H9 (cell line): ENCODE results near the gene LECT2. TPM values are rescaled to one million over a fixed set of nuclear protein-coding genes. Genes with fewer than 3 reads are reported as not detected.

Experiments used
- DNase-seq: peaks from one replicate; pipeline ENCODE4 v3.0.0-alpha.2; 2017
- H2AFZ ChIP-seq: one replicate; pipeline ENCODE4 v1.6.1; 2013; ENCODE audit warnings: mild to moderate bottlenecking, low read length, control low read depth, moderate library complexity
- H2AK5ac ChIP-seq: 2 replicates; pipeline ENCODE4 v1.6.1; 2013; ENCODE audit warnings: low read length, control low read depth, mixed read lengths; ENCODE audit not compliant: insufficient read length
- H2BK120ac ChIP-seq: one replicate; pipeline ENCODE4 v1.6.1; 2013; ENCODE audit warnings: low read depth, mild to moderate bottlenecking, low read length, control low read depth, inconsistent platforms; ENCODE audit not compliant: poor library complexity, severe bottlenecking
- H2BK12ac ChIP-seq: 2 replicates; pipeline ENCODE4 v1.6.1; 2013; ENCODE audit warnings: low read length, control low read depth, mixed read lengths, low read depth; ENCODE audit not compliant: insufficient read length
- H2BK15ac ChIP-seq: 2 replicates; pipeline ENCODE4 v1.6.1; 2013; ENCODE audit warnings: low read depth, low read length, control low read depth
- H2BK20ac ChIP-seq: one replicate; pipeline ENCODE4 v1.6.1; 2013; ENCODE audit warnings: low read depth, mild to moderate bottlenecking, low read length, control low read depth, inconsistent platforms; ENCODE audit not compliant: poor library complexity, severe bottlenecking
- H2BK5ac ChIP-seq: 2 replicates; pipeline ENCODE4 v1.6.1; 2013; ENCODE audit warnings: low read length, control low read depth, mixed read lengths; ENCODE audit not compliant: insufficient read length
- H3K14ac ChIP-seq: 2 replicates; pipeline ENCODE4 v1.6.1; 2013; ENCODE audit warnings: low read length, control low read depth; ENCODE audit not compliant: insufficient read depth
- H3K18ac ChIP-seq: 2 replicates; pipeline ENCODE4 v1.6.1; 2013; ENCODE audit warnings: low read depth, mild to moderate bottlenecking, mixed read lengths, low read length, control low read depth; ENCODE audit not compliant: insufficient read length
- H3K23ac ChIP-seq: 2 replicates; pipeline ENCODE4 v1.6.1; 2013; ENCODE audit warnings: low read length, control low read depth, mixed read lengths, low read depth; ENCODE audit not compliant: insufficient read length
- H3K23me2 ChIP-seq: 2 replicates; pipeline ENCODE4 v1.6.1; 2013; ENCODE audit warnings: low read depth, mild to moderate bottlenecking, mixed read lengths, low read length, control low read depth; ENCODE audit not compliant: insufficient read length, poor library complexity, severe bottlenecking
- H3K27ac ChIP-seq: 2 replicates; pipeline ENCODE4 v1.5.1; 2013; ENCODE audit warnings: low read length, control low read depth, mixed read lengths, low read depth; ENCODE audit not compliant: insufficient read length
- H3K27me3 ChIP-seq: 2 replicates; pipeline ENCODE4 v1.6.1; 2013; ENCODE audit warnings: low read length, control low read depth, inconsistent platforms; ENCODE audit not compliant: insufficient read depth
- H3K4ac ChIP-seq: 2 replicates; pipeline ENCODE4 v1.6.1; 2013; ENCODE audit warnings: low read depth, mild to moderate bottlenecking, control low read depth, inconsistent platforms, low read length, moderate library complexity
- H3K4me1 ChIP-seq: 2 replicates; pipeline ENCODE4 v1.6.1; 2013; ENCODE audit warnings: low read length, control low read depth, inconsistent platforms; ENCODE audit not compliant: insufficient read depth
- H3K4me2 ChIP-seq: 2 replicates; pipeline ENCODE4 v1.6.1; 2013; ENCODE audit warnings: low read length, control low read depth, mixed read lengths; ENCODE audit not compliant: insufficient read length, insufficient read depth
- H3K56ac ChIP-seq: 2 replicates; pipeline ENCODE4 v1.6.1; 2013; ENCODE audit warnings: low read depth, mild to moderate bottlenecking, mixed read lengths, low read length, control low read depth; ENCODE audit not compliant: insufficient read length
- H3K79me1 ChIP-seq: 2 replicates; pipeline ENCODE4 v1.6.1; 2013; ENCODE audit warnings: low read depth, mild to moderate bottlenecking, moderate library complexity, low read length, control low read depth, inconsistent platforms; ENCODE audit not compliant: insufficient read depth, poor library complexity, severe bottlenecking
- H3K79me2 ChIP-seq: 2 replicates; pipeline ENCODE4 v1.6.1; 2013; ENCODE audit warnings: low read length, control low read depth, inconsistent platforms; ENCODE audit not compliant: insufficient read depth
- H3K9ac ChIP-seq: 2 replicates; pipeline ENCODE4 v1.6.1; 2013; ENCODE audit warnings: low read length, control low read depth, mixed read lengths; ENCODE audit not compliant: insufficient read length; ENCODE audit errors: extremely low read depth
- H3K9me3 ChIP-seq: one replicate; pipeline ENCODE4 v1.6.1; 2013; ENCODE audit warnings: low read depth, low read length, inconsistent platforms; ENCODE audit not compliant: control insufficient read depth
- H3T11ph ChIP-seq: one replicate; pipeline ENCODE4 v1.6.1; 2013; ENCODE audit warnings: mild to moderate bottlenecking, low read length, control low read depth, inconsistent platforms
- H4K20me1 ChIP-seq: one replicate; pipeline ENCODE4 v1.6.1; 2013; ENCODE audit not compliant: control insufficient read depth, insufficient read length, insufficient read depth
- H4K5ac ChIP-seq: 2 replicates; pipeline ENCODE4 v1.6.1; 2013; ENCODE audit warnings: low read depth, mild to moderate bottlenecking, mixed read lengths, low read length, control low read depth; ENCODE audit not compliant: insufficient read length
- H4K8ac ChIP-seq: replicated peaks from 2 replicates; pipeline ENCODE4 v1.6.1; 2013; ENCODE audit warnings: low read length, control low read depth, mixed read lengths, low read depth; ENCODE audit not compliant: insufficient read length
- H4K91ac ChIP-seq: 2 replicates; pipeline ENCODE4 v1.6.1; 2013; ENCODE audit warnings: low read depth, mild to moderate bottlenecking, moderate library complexity, mixed read lengths, low read length, control low read depth; ENCODE audit not compliant: insufficient read length
- H3K27ac Mint-ChIP-seq, 3 experiments: 2 replicates in 2 of 3; 3 replicates in 1 of 3; pipeline ENCODE4 v1.8.0; 2020 to 2021; ENCODE audit warnings: mixed read lengths in 3 of 3, mild to moderate bottlenecking in 1 of 3, moderate library complexity in 1 of 3
- H3K27me3 Mint-ChIP-seq: 2 replicates; pipeline ENCODE4 v1.8.0; 2021; ENCODE audit warnings: low read depth, mild to moderate bottlenecking, moderate library complexity, mixed read lengths
- H3K36me3 Mint-ChIP-seq, 3 experiments: 2 replicates in 2 of 3; 3 replicates in 1 of 3; pipeline ENCODE4 v1.8.0; 2020 to 2021; ENCODE audit warnings: low read depth in 3 of 3, mixed read lengths in 3 of 3; ENCODE audit not compliant: insufficient read depth in 1 of 3
- H3K4me1 Mint-ChIP-seq, 2 experiments: 2 replicates each; pipeline ENCODE4 v1.8.0; 2020; ENCODE audit warnings: mixed read lengths in 2 of 2
- H3K4me3 Mint-ChIP-seq, 2 experiments: 2 replicates in 1 of 2; 3 replicates in 1 of 2; pipeline ENCODE4 v1.8.0; 2020 to 2021; ENCODE audit warnings: mild to moderate bottlenecking in 2 of 2, mixed read lengths in 2 of 2, moderate library complexity in 1 of 2
- H3K9me3 Mint-ChIP-seq, 2 experiments: 2 replicates in 1 of 2; 3 replicates in 1 of 2; pipeline ENCODE4 v1.8.0; 2020; ENCODE audit warnings: mild to moderate bottlenecking in 2 of 2, mixed read lengths in 2 of 2, moderate library complexity in 1 of 2
- WGBS: extraction: QIAGEN DNeasy Blood & Tissue Kit; methylation state at CpG from one replicate; pipeline ENCODE4 v1.1.7; 2013; ENCODE audit warnings: missing lambda C conversion rate, low lambda C conversion rate, mixed read lengths; ENCODE audit not compliant: insufficient read length; ENCODE audit errors: extremely low coverage; 5-methylcytosine and 5-hydroxymethylcytosine counted together
- total RNA-seq: library from RNA; stranded (reverse); gene quantifications from 2 replicates; pipeline ENCODE4 v1.2.1, GENCODE V29; 2021
- TF ChIP-seq, protein P1 (sequence below): fragments of 200-600 bp; sonication (generic); conservative IDR thresholded peaks from 3 replicates; pipeline ENCODE4 v1.8.0; 2021; ENCODE audit warnings: antibody characterized with exemption, mild to moderate bottlenecking

Gene LECT2
- total RNA-seq, 1 experiment from 2014 or later = not detected

DNA sequence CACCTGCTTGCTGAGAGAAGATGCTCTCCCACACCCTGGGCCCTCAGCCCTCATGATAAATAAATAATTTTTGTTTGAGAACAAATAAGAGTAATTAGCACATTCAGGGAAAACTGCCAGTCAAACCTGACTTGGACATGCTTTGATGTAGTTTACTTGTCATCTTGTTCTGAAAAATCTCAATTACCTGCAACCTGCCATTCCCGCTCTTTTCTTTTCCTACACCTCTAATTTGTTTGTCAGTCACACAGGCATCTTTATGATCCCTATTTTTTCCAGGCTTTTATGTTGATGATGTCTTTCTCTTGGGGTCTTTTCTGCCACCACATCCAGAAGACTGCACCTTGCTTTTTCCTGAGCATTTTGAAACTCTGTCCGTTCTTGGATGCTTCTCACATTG lies 45.4 kb upstream of the LECT2 start:
- Histone ChIP-seq H2BK120ac (no peak overlapping the region), H3K9me3 (no peaks in the 10 kb centered on the region), H4K8ac (no peak overlapping the region), H3T11ph (no peak overlapping the region), H2BK20ac (no peak overlapping the region), H3K27me3 (no peaks in the 10 kb centered on the region), H3K9ac (no peak overlapping the region), H3K79me2 (no peaks in the 10 kb centered on the region), H2AFZ (no peak overlapping the region), H3K56ac (no peak overlapping the region), H3K23me2 (no peaks in the 10 kb centered on the region), H3K14ac (no peak overlapping the region), H4K20me1 (no peaks in the 10 kb centered on the region), H3K4me2 (no peak overlapping the region), H2BK5ac (no peak overlapping the region), H4K91ac (no peak overlapping the region), H3K18ac (no peak overlapping the region), H2AK5ac (no peak overlapping the region), H2BK15ac (no peak overlapping the region), H3K23ac (no peak overlapping the region), H3K4me1 (no peaks in the 10 kb centered on the region), H3K79me1 (no peaks in the 10 kb centered on the region), H3K27ac (no peak overlapping the region), H4K5ac (no peak overlapping the region), H3K4ac (no peak overlapping the region), H2BK12ac (no peak overlapping the region)
- TF ChIP-seq, protein P1, sequence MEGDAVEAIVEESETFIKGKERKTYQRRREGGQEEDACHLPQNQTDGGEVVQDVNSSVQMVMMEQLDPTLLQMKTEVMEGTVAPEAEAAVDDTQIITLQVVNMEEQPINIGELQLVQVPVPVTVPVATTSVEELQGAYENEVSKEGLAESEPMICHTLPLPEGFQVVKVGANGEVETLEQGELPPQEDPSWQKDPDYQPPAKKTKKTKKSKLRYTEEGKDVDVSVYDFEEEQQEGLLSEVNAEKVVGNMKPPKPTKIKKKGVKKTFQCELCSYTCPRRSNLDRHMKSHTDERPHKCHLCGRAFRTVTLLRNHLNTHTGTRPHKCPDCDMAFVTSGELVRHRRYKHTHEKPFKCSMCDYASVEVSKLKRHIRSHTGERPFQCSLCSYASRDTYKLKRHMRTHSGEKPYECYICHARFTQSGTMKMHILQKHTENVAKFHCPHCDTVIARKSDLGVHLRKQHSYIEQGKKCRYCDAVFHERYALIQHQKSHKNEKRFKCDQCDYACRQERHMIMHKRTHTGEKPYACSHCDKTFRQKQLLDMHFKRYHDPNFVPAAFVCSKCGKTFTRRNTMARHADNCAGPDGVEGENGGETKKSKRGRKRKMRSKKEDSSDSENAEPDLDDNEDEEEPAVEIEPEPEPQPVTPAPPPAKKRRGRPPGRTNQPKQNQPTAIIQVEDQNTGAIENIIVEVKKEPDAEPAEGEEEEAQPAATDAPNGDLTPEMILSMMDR = no peak
- peaks cover 5 to 13% of the 10 kb centered on the region in 2 experiments for H3K4me1 Mint-ChIP-seq
- no peak overlapping the region for H3K27ac Mint-ChIP-seq
- no peak for DNase-seq
- no peaks in the 10 kb centered on the region for H3K36me3 Mint-ChIP-seq
- WGBS = no CpG with 5 or more reads among the region's 2 CpGs
- no peak overlapping the region for H3K4me3 Mint-ChIP-seq
- H3K9me3 Mint-ChIP-seq = no peaks in the 10 kb centered on the region
- peaks cover 12% of the 10 kb centered on the region for H3K27me3 Mint-ChIP-seq
